ENCODE measurements around the gene CAND2. TPM values are rescaled to one million over a fixed set of nuclear protein-coding genes. Genes with fewer than 3 reads are reported as not detected.

CAND2 gene
- total and polyA plus RNA-seq, 9 of the 15 experiments (the other 6 are each of a cell fraction or from before 2014, with no cell fraction given): 0.91 to 14.9 (median 4.3) TPM

- TF ChIP-seq GTF2F1 (IDR thresholded peaks at IDR 0.05; ENCODE audit: low read depth, low read length) (no peak; the same call in none of the 2 replicates), ZNF699 (CRISPR knock-in tag; IDR thresholded peaks at IDR 0.05; ENCODE audit: insufficient replicate concordance) (no peak), ZBTB5 (IDR thresholded peaks at IDR 0.05) (no peak), FOXK1 (CRISPR knock-in tag; IDR thresholded peaks at IDR 0.05; ENCODE audit: borderline replicate concordance) (0 out of 2 replicates have a peak, but pooled peaks have one; percentile 54), THAP7 (CRISPR knock-in tag; IDR thresholded peaks at IDR 0.05) (no peak), RBM14 (IDR thresholded peaks at IDR 0.05; ENCODE audit: borderline replicate concordance, insufficient read depth, low read depth, low read length) (no peak), ZNF239 (CRISPR knock-in tag; IDR thresholded peaks at IDR 0.05) (no peak), DEAF1 (CRISPR knock-in tag; IDR thresholded peaks at IDR 0.05) (no peak), CHD4 (IDR thresholded peaks at IDR 0.05; ENCODE audit: insufficient read depth, insufficient replicate concordance, low read depth, low read length, poor library complexity, severe bottlenecking) (peak; percentile 90), ZNF318 (IDR thresholded peaks at IDR 0.05; ENCODE audit: borderline replicate concordance in 1 of 2, low read depth in 1 of 2) (no peak), FOXJ2 (tag; IDR thresholded peaks at IDR 0.05) (no peak), TCFL5 (CRISPR knock-in tag; conservative IDR thresholded peaks at IDR 0.05) (no peak)
Observed at GRCh38 chr3:12796171-12797123, at the start of gene CAND2 (continued).

All from K562 (cell line).